ENCODE data around the gene IFFO2.

GRCh38 chr1:18927082-18927653 lies 29.3 kb downstream of the IFFO2 start:
- TF ChIP-seq POLR2AphosphoS5 (IDR thresholded peaks at IDR 0.05) (no peak), CTCF (IDR thresholded peaks at IDR 0.05) (no peak), POLR2A (IDR thresholded peaks at IDR 0.05) (no peak)

Data from prostate gland (tissue), 2 donors.